Nucleus accumbens (tissue), 56 donors: ENCODE data around the gene IMMT.
"Not testable (repeated sequence)": the region's sequence is repeated elsewhere in the genome, so short reads cannot be mapped to it uniquely, and the experiment has no call there.

Experiments used
- DNase-seq, 56 donors: peaks; one replicate each; lab custom pipeline; 2025; lab: John Stamatoyannopoulos, UW

IMMT gene

GRCh38 chr2:86202702-86203101, 7.4 kb upstream of the IMMT start:
- no peak for DNase-seq

GRCh38 chr2:86202336-86202692, 7.1 kb upstream of the IMMT start:
- no peak for DNase-seq

GRCh38 chr2:86201671-86202335, 6.5 kb upstream of the IMMT start:
- DNase-seq, result peak in 3 of 56 donors; percentile 3 to 20 (median 15)

- not testable (repeated sequence) for DNase-seq
These were observed 5.3 kb upstream of the IMMT start for GRCh38 chr2:86200564-86200963.

- DNase-seq, result no peak
These were observed 4.5 kb upstream of the IMMT start for GRCh38 chr2:86199834-86200177.

- no peak for DNase-seq
These were observed 636 bp upstream of the IMMT start for GRCh38 chr2:86195808-86196387.

GRCh38 chr2:86194751-86195054, 559 bp downstream of the IMMT start:
- peak in 14 of 56 donors; percentile 86 to 96 (median 92) for DNase-seq

GRCh38 chr2:86193901-86194567, 1.2 kb downstream of the IMMT start:
- no peak for DNase-seq

- no peak for DNase-seq
These were observed 5.4 kb downstream of the IMMT start for GRCh38 chr2:86189782-86190416.

GRCh38 chr2:86186431-86186830, 8.8 kb downstream of the IMMT start:
- no peak for DNase-seq

- no peak for DNase-seq
These were observed 9.6 kb downstream of the IMMT start for GRCh38 chr2:86185517-86186212.

- DNase-seq, result no peak
These were observed 18.7 kb downstream of the IMMT start for GRCh38 chr2:86176597-86176996.

GRCh38 chr2:86175828-86176227, 19.4 kb downstream of the IMMT start:
- DNase-seq, result no peak

- DNase-seq, result no peak
These were observed 20.8 kb downstream of the IMMT start for GRCh38 chr2:86174445-86174844.

GRCh38 chr2:86172610-86173009, 22.7 kb downstream of the IMMT start:
- no peak for DNase-seq

GRCh38 chr2:86171295-86171694, 24.0 kb downstream of the IMMT start:
- DNase-seq, result no peak

- DNase-seq, result no peak
These were observed 24.8 kb downstream of the IMMT start for GRCh38 chr2:86170449-86170848.

GRCh38 chr2:86160156-86160952, 34.9 kb downstream of the IMMT start:
- no peak for DNase-seq

GRCh38 chr2:86158286-86158685, 37.0 kb downstream of the IMMT start:
- DNase-seq, result no peak

GRCh38 chr2:86157009-86157556, 38.2 kb downstream of the IMMT start:
- no peak for DNase-seq
